SK-N-SH treated with all-trans-retinoic acid at 6 μM for 48 hours (cell line): ENCODE results near the gene NPC1L1.

Source experiments
- ATAC-seq: fragments of 200-7000 bp; cut with Tn5 transposase; 3 replicates; pipeline ENCODE4 v1.9.1; 2020; ENCODE audit warnings: mild to moderate bottlenecking, moderate library complexity
- ARNTL ChIP-seq: fragments of 450-650 bp; formaldehyde crosslinking; IDR thresholded peaks from 2 replicates; pipeline ENCODE4 v1.5.0; 2020; ENCODE audit warnings: low read depth, mild to moderate bottlenecking, moderate library complexity, borderline replicate concordance
- BACH2 ChIP-seq: fragments of 250-450 bp; sonication (Bioruptor Pico); IDR thresholded peaks from 2 replicates; pipeline ENCODE4 v1.9.0; 2021; ENCODE audit warnings: mild to moderate bottlenecking, borderline replicate concordance
- CREB5 ChIP-seq: fragments of 250-450 bp; sonication (Bioruptor Pico); IDR thresholded peaks from 2 replicates; pipeline ENCODE4 v1.5.1; 2020; ENCODE audit warnings: low read depth, mild to moderate bottlenecking, moderate library complexity
- CSDC2 ChIP-seq: fragments of 250-450 bp; sonication (Bioruptor Pico); IDR thresholded peaks from 2 replicates; pipeline ENCODE4 v1.5.0; 2020; ENCODE audit warnings: mild to moderate bottlenecking, moderate library complexity
- CSRNP3 ChIP-seq: fragments of 250-450 bp; sonication (Bioruptor Pico); IDR thresholded peaks from 2 replicates; pipeline ENCODE4 v1.5.1; 2021; ENCODE audit warnings: mild to moderate bottlenecking, moderate library complexity
- ESRRG ChIP-seq: fragments of 250-450 bp; sonication (Bioruptor Pico); IDR thresholded peaks from 2 replicates; pipeline ENCODE4 v1.6.1; 2021; ENCODE audit warnings: mild to moderate bottlenecking
- GLIS3 ChIP-seq: fragments of 250-450 bp; sonication (Bioruptor Pico); IDR thresholded peaks from 2 replicates; pipeline ENCODE4 v1.5.0; 2020; ENCODE audit warnings: mild to moderate bottlenecking, moderate library complexity
- ISL1 ChIP-seq: fragments of 250-450 bp; sonication (Bioruptor Pico); IDR thresholded peaks from 2 replicates; pipeline ENCODE4 v2.1.2; 2022; ENCODE audit warnings: mild to moderate bottlenecking, moderate library complexity
- PATZ1 ChIP-seq: fragments of 250-450 bp; sonication (Bioruptor Pico); IDR thresholded peaks from 2 replicates; pipeline ENCODE4 v1.8.0; 2020; ENCODE audit warnings: mild to moderate bottlenecking, moderate library complexity, borderline replicate concordance
- POU6F1 ChIP-seq: fragments of 250-450 bp; sonication (Bioruptor Pico); IDR thresholded peaks from 2 replicates; pipeline ENCODE4 v1.8.0; 2021; ENCODE audit warnings: low read depth, mild to moderate bottlenecking, moderate library complexity, borderline replicate concordance
- PPARA ChIP-seq: fragments of 250-450 bp; sonication (Bioruptor Pico); IDR thresholded peaks from 2 replicates; pipeline ENCODE4 v1.5.0; 2020; ENCODE audit warnings: mild to moderate bottlenecking, borderline replicate concordance
- RARB ChIP-seq: fragments of 250-450 bp; sonication (Bioruptor Pico); IDR thresholded peaks from 2 replicates; pipeline ENCODE4 v1.8.0; 2021; ENCODE audit warnings: mild to moderate bottlenecking, moderate library complexity
- SNAI2 ChIP-seq: fragments of 250-450 bp; sonication (Bioruptor Pico); IDR thresholded peaks from 2 replicates; pipeline ENCODE4 v1.5.0; 2020; ENCODE audit warnings: mild to moderate bottlenecking, moderate library complexity
- TCF4 ChIP-seq: fragments of 250-450 bp; sonication (Bioruptor Pico); IDR thresholded peaks from 2 replicates; pipeline ENCODE4 v1.8.0; 2021; ENCODE audit warnings: mild to moderate bottlenecking, moderate library complexity, borderline replicate concordance
- TOX ChIP-seq: fragments of 250-450 bp; sonication (Bioruptor Pico); IDR thresholded peaks from 2 replicates; pipeline ENCODE4 v1.8.0; 2021; ENCODE audit warnings: mild to moderate bottlenecking, moderate library complexity, borderline replicate concordance
- TSHZ2 ChIP-seq: fragments of 250-450 bp; sonication (Bioruptor Pico); IDR thresholded peaks from 2 replicates; pipeline ENCODE4 v1.5.0; 2020; ENCODE audit warnings: mild to moderate bottlenecking, moderate library complexity
- ZC3H10 ChIP-seq: fragments of 250-450 bp; sonication (Bioruptor Pico); IDR thresholded peaks from 2 replicates; pipeline ENCODE4 v1.5.1; 2021; ENCODE audit warnings: mild to moderate bottlenecking, moderate library complexity
- ZFP30 ChIP-seq: fragments of 450-650 bp; formaldehyde crosslinking; IDR thresholded peaks from 2 replicates; pipeline ENCODE4 v1.5.0; 2022; ENCODE audit warnings: mild to moderate bottlenecking, moderate library complexity
- ZNF565 ChIP-seq: fragments of 450-650 bp; formaldehyde crosslinking; conservative IDR thresholded peaks from 2 replicates; pipeline ENCODE4 v1.5.0; 2020; ENCODE audit warnings: low read depth, mild to moderate bottlenecking, moderate library complexity
- ZNF70 ChIP-seq: fragments of 450-650 bp; formaldehyde crosslinking; IDR thresholded peaks from 2 replicates; pipeline ENCODE4 v1.5.0; 2020; ENCODE audit warnings: mild to moderate bottlenecking, moderate library complexity
- ZNF8 ChIP-seq: fragments of 450-650 bp; formaldehyde crosslinking; IDR thresholded peaks from 2 replicates; pipeline ENCODE4 v1.5.0; 2020; ENCODE audit warnings: mild to moderate bottlenecking, moderate library complexity

NPC1L1 gene

GRCh38 chr7:44521347-44522095, 19.6 kb downstream of the NPC1L1 start:
- TF ChIP-seq CSDC2 (CRISPR knock-in tag) (no peak), ZNF565 (CRISPR knock-in tag) (no peak), CREB5 (CRISPR knock-in tag) (no peak), TCF4 (CRISPR knock-in tag) (no peak), TOX (CRISPR knock-in tag) (no peak), ZNF70 (no peak), GLIS3 (no peak), ZC3H10 (no peak), ZFP30 (CRISPR knock-in tag) (no peak), TSHZ2 (CRISPR knock-in tag) (no peak), ARNTL (CRISPR knock-in tag) (no peak), RARB (CRISPR knock-in tag) (no peak), SNAI2 (no peak), PPARA (CRISPR knock-in tag) (no peak)
- ATAC-seq: no peak

GRCh38 chr7:44520574-44520973, 20.6 kb downstream of the NPC1L1 start:
- ATAC-seq: no peak; the same call in 2 of the 3 replicates
- no peak for TF ChIP-seq TOX (CRISPR knock-in tag)
- no peak for TF ChIP-seq POU6F1 (CRISPR knock-in tag)
- TF ChIP-seq GLIS3: no peak
- TF ChIP-seq ZNF8 (CRISPR knock-in tag): no peak
- no peak for TF ChIP-seq ZNF70
- no peak for TF ChIP-seq RARB (CRISPR knock-in tag)
- TF ChIP-seq ESRRG: no peak
- no peak for TF ChIP-seq ZFP30 (CRISPR knock-in tag)
- TF ChIP-seq TSHZ2 (CRISPR knock-in tag): no peak
- no peak for TF ChIP-seq ARNTL (CRISPR knock-in tag)
- no peak for TF ChIP-seq ZNF565 (CRISPR knock-in tag)
- TF ChIP-seq SNAI2: no peak
- no peak for TF ChIP-seq PATZ1 (CRISPR knock-in tag)
- no peak for TF ChIP-seq ISL1
- no peak for TF ChIP-seq TCF4 (CRISPR knock-in tag)
- TF ChIP-seq ZC3H10: no peak
- TF ChIP-seq BACH2 (CRISPR knock-in tag): no peak
- no peak for TF ChIP-seq CSRNP3
